ENCODE measurements around the gene MAGEC2.

MAGEC2 gene

GRCh38 chrX:142204522-142205433 is at the start of gene MAGEC2:
Gene MAGEC2 (minus strand): TSS chrX:142205290. CDS start chrX:142203987, 1,303 bp downstream.
- Histone ChIP-seq H2AFZ (ENCODE audit: low read length) (no peak within 1 kb of the TSS), H3K79me2 (ENCODE audit: low read length) (no peaks in the 10 kb centered on the region), H3K9ac (ENCODE audit: low read length) (no peak within 1 kb of the TSS), H3F3A (ENCODE audit: insufficient read depth, low read length) (no peaks in the 10 kb centered on the region), H3K27ac (ENCODE audit: low read length) (no peak within 1 kb of the TSS), H3K27me3 (replicated peaks; ENCODE audit: insufficient read depth, low read length) (no peaks in the 10 kb centered on the region), H3K4me1 (ENCODE audit: low read length) (no peaks in the 10 kb centered on the region), H3K9me2 (replicated peaks; ENCODE audit: insufficient read depth, low read length) (no peaks in the 10 kb centered on the region), H3K36me3 (replicated peaks; ENCODE audit: insufficient read depth, low read length) (no peaks in the 10 kb centered on the region), H3K4me2 (ENCODE audit: low read depth, low read length) (no peak within 1 kb of the TSS), H3K9me3 (replicated peaks; ENCODE audit: insufficient read depth, low read length) (no peaks in the 10 kb centered on the region), H3K4me3 (ENCODE audit: low read length) (no peak within 1 kb of the TSS), H4K20me1 (ENCODE audit: insufficient read depth, low read length) (no peaks in the 10 kb centered on the region)
- no peak for DNase-seq
- no peak for TF ChIP-seq EZH2phosphoT487 (IDR thresholded peaks at IDR 0.05; ENCODE audit: low read length)
- TF ChIP-seq EZH2 (optimal IDR thresholded peaks at IDR 0.05; ENCODE audit: low read depth, low read length): no peak

- no peak for DNase-seq
- no peak overlapping the region for H2AFZ ChIP-seq (ENCODE audit: low read length)
- no peak overlapping the region for H3K4me3 ChIP-seq (ENCODE audit: low read length)
- no peaks in the 10 kb centered on the region for H3K36me3 ChIP-seq (replicated peaks; ENCODE audit: insufficient read depth, low read length)
- no peaks in the 10 kb centered on the region for H3K9me2 ChIP-seq (replicated peaks; ENCODE audit: insufficient read depth, low read length)
- H3F3A ChIP-seq (ENCODE audit: insufficient read depth, low read length): no peaks in the 10 kb centered on the region
- TF ChIP-seq EZH2 (optimal IDR thresholded peaks at IDR 0.05; ENCODE audit: low read depth, low read length) (no peak), CTCF (IDR thresholded peaks at IDR 0.05; ENCODE audit: low read length) (no peak), EZH2phosphoT487 (IDR thresholded peaks at IDR 0.05; ENCODE audit: low read length) (no peak)
- no peaks in the 10 kb centered on the region for H3K27me3 ChIP-seq (replicated peaks; ENCODE audit: insufficient read depth, low read length)
- H3K9me3 ChIP-seq (replicated peaks; ENCODE audit: insufficient read depth, low read length): no peaks in the 10 kb centered on the region
- H3K9ac ChIP-seq (ENCODE audit: low read length): no peak overlapping the region
- no peaks in the 10 kb centered on the region for H3K79me2 ChIP-seq (ENCODE audit: low read length)
- no peak overlapping the region for H3K4me2 ChIP-seq (ENCODE audit: low read depth, low read length)
- no peaks in the 10 kb centered on the region for H3K4me1 ChIP-seq (ENCODE audit: low read length)
- no peaks in the 10 kb centered on the region for H4K20me1 ChIP-seq (ENCODE audit: insufficient read depth, low read length)
- H3K27ac ChIP-seq (ENCODE audit: low read length): no peak overlapping the region
Measured at GRCh38 chrX:142251680-142252079, 46.6 kb upstream of the MAGEC2 start.

GRCh38 chrX:142251202-142251601 is 46.1 kb upstream of the MAGEC2 start:
- Histone ChIP-seq H3K4me1 (ENCODE audit: low read length) (no peaks in the 10 kb centered on the region), H3K27me3 (replicated peaks; ENCODE audit: insufficient read depth, low read length) (no peaks in the 10 kb centered on the region), H2AFZ (ENCODE audit: low read length) (no peak overlapping the region), H3K9ac (ENCODE audit: low read length) (no peak overlapping the region), H3K79me2 (ENCODE audit: low read length) (no peaks in the 10 kb centered on the region), H3K9me2 (replicated peaks; ENCODE audit: insufficient read depth, low read length) (no peaks in the 10 kb centered on the region), H3F3A (ENCODE audit: insufficient read depth, low read length) (no peaks in the 10 kb centered on the region), H3K4me2 (ENCODE audit: low read depth, low read length) (no peak overlapping the region), H3K36me3 (replicated peaks; ENCODE audit: insufficient read depth, low read length) (no peaks in the 10 kb centered on the region), H4K20me1 (ENCODE audit: insufficient read depth, low read length) (no peaks in the 10 kb centered on the region), H3K4me3 (ENCODE audit: low read length) (no peak overlapping the region), H3K27ac (ENCODE audit: low read length) (no peak overlapping the region), H3K9me3 (replicated peaks; ENCODE audit: insufficient read depth, low read length) (no peaks in the 10 kb centered on the region)
- TF ChIP-seq CTCF (IDR thresholded peaks at IDR 0.05; ENCODE audit: low read length): no peak
- TF ChIP-seq EZH2 (optimal IDR thresholded peaks at IDR 0.05; ENCODE audit: low read depth, low read length): no peak
- TF ChIP-seq EZH2phosphoT487 (IDR thresholded peaks at IDR 0.05; ENCODE audit: low read length): no peak
- DNase-seq: no peak

- Histone ChIP-seq H3F3A (ENCODE audit: insufficient read depth, low read length) (no peaks in the 10 kb centered on the region), H3K4me1 (ENCODE audit: low read length) (no peaks in the 10 kb centered on the region), H3K27ac (ENCODE audit: low read length) (no peak overlapping the region), H3K4me3 (ENCODE audit: low read length) (no peak overlapping the region), H3K9ac (ENCODE audit: low read length) (no peak overlapping the region), H3K79me2 (ENCODE audit: low read length) (no peaks in the 10 kb centered on the region), H4K20me1 (ENCODE audit: insufficient read depth, low read length) (no peaks in the 10 kb centered on the region), H3K36me3 (replicated peaks; ENCODE audit: insufficient read depth, low read length) (no peaks in the 10 kb centered on the region), H3K9me2 (replicated peaks; ENCODE audit: insufficient read depth, low read length) (no peaks in the 10 kb centered on the region), H3K4me2 (ENCODE audit: low read depth, low read length) (no peak overlapping the region), H3K9me3 (replicated peaks; ENCODE audit: insufficient read depth, low read length) (no peaks in the 10 kb centered on the region), H2AFZ (ENCODE audit: low read length) (no peak overlapping the region), H3K27me3 (replicated peaks; ENCODE audit: insufficient read depth, low read length) (no peaks in the 10 kb centered on the region)
- no peak for TF ChIP-seq EZH2 (optimal IDR thresholded peaks at IDR 0.05; ENCODE audit: low read depth, low read length)
- TF ChIP-seq CTCF (IDR thresholded peaks at IDR 0.05; ENCODE audit: low read length): no peak
- no peak for TF ChIP-seq EZH2phosphoT487 (IDR thresholded peaks at IDR 0.05; ENCODE audit: low read length)
- no peak for DNase-seq
Measured at GRCh38 chrX:142250502-142250901, 45.4 kb upstream of the MAGEC2 start.

All from MM.1S (cell line).